NCI-H2171 (cell line): Measurements from ENCODE around the gene ZNF564.
"Not testable (repeated sequence)": the region's sequence is repeated elsewhere in the genome, so short reads cannot be mapped to it uniquely, and the experiment has no call there.

ENCODE experiments used
- DNase-seq: peaks from one replicate; lab custom pipeline; 2025; lab: John Stamatoyannopoulos, UW

Gene ZNF564

DNA sequence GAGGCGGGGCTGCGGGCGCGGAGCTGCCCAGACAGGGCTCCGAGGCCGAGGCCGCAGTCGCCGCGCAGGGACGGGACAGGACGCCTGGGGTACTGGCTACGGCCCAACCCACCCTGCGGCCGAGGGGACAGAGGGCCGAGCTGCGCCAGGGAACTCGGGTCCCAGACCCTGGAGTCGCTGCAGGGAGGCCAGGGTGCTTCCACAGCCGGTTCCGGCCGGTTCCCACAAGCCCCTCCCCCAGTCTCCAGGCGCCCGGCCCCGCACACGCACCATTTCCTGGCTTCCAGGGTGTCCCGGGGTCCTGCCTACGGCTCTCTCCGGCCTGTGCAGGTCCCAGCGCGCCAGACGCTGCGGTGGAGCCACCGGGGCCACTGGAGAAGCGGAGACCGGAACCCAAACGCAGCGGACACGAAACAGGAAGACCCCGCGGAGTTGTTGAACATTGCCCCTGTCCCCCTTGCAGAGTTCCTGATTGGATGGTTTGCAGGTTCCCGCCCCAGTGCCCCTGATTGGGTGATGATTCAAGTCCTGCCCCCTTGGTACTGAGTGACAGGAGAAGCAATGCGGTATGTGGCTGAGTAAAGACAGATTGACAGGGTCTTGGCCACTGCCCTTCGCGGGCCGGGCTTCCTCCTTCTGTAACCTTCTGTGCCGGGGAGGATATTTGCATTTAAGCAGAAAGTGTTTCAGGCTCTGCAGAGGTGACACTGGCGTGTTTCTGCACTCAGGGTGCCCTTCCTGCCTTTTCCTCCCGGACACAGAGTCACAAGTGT lies at the start of gene ZNF564:
Gene ZNF564 (minus strand): TSS at position 423 of the 773 bp plus-strand sequence. CDS start 150 bp downstream, at position 273.
- peak; percentile 96 for DNase-seq

DNA sequence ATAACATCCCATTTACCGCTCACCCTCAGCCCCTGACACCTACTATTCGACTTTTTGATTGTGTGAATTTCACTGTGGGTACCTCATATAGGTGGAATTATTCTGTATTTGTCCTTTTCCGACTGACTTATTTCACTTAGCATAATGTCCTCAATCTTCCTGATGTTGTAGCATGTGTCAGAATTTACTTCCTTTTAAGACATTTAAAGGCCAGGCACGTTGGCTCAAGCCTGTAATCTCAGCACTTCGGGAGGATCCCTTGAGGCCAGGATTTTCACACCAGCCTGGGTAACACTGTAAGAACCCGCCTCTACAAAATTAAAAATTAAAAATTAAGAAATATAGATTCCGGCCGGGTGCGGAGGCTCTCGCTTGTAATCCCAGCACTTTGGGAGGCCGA lies 46.3 kb upstream of the ZNF564 start:
- DNase-seq = no peak

DNA sequence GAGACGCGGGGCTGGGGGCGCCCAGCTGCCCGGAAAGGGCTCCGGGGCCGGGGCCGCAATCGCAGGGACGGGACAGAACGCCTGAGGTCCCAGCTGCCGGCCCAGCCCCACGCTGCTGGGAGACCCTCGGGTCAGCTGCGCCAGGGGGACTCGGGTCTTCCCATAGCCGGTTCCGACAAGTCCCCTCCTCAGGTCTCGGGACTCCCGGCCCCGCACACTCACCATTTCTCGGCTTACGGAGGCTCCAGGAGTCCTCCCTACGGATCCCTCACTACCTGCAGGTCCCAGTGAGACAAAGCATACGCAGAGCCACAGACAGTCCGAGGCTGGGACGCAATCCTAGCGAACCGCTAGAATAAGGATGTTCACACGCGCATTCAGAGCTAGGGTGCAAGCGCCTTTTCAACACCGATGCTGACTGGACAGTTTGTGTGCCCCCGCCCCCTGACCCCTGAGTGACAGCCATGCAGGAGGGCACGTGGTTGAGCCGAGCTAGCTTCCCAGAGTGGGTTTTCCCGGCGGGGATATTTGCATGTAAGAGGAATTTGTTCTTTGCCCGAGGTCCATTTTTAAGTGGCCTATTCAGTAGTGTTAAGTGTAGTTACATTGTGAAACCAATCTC lies 45.8 kb upstream of the ZNF564 start:
- DNase-seq = no peak

DNA sequence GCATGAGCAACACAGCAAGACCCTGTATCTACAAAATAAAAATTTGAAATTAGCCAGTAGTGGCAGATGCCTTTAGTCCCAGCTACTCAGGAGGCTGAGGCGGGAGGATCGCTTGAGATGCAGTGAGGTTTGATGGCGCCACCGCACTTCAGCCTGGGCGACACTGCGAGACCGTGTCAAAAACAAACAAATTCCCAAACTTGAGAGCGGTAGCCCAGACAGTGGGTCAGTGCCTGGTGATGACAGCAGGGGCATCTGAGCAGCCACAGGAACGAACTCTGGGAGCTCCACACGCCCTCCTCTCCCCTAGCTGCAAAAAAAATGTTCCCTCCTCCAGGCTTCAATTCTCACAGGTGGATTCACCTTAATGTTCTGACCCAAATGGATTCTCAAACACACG lies 45.2 kb upstream of the ZNF564 start:
- no peak for DNase-seq

DNA sequence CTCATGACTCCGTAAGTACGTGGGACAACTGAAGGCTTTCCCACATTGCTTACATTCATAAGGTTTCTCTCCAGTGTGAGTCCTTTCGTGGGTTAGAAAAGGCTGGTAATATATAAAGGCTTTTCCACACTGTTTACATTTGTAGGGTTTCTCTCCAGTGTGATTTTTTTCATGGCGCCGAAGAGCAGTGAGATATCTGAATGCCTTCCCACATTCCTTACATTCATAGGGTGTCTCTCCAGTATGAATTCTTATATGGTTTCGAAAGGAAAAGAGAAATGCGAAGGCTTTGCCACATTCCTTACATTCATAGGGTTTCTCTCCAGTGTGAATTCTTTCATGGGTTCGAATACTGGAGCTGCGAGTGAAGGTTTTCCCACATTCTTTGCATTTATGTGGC lies 29.8 kb upstream of the ZNF564 start:
- no peak for DNase-seq

DNA sequence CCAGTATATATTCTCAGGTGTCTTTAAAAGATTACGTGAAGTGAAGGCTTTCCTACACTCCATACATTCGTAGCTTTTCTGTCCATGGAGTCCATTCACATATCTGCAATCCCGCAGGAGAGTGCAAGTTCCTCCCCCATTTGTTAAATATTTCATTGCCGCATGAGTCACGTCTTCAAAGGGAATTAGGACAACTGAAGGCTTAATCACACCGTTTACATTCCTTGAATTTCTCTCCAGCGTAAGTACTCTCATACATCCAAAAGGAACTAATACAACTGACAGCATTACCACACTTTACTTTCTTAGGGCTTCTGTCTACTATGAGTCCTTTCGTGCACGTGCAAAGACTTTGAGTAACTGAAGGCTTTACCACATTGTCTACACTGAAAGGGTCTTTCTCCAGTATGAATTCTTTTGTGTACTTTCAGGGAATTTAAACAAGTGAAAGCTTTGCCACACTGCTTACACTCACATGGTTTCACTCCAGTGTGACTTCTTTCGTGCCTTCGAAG lies 29.0 kb upstream of the ZNF564 start:
- no peak for DNase-seq

DNA sequence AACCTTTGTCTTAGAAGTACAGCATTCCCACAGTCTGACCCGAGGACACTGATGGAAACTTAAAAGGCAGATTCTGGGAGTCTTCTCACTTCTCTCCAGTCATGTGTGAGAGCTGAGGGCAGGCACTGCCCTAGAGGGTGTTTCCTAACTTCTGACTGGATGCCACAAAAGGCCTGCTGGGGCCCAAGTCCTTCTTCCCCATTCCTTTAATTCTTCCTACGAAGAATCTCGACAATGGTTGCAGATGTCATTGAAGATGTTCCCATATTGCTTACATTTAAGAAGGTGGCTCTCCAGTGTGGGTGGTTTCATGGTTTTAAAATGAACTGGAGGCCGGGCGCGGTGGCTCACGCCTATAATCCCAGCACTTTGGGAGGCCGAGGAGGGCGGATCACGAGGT lies 27.4 kb upstream of the ZNF564 start:
- DNase-seq = no peak

DNA sequence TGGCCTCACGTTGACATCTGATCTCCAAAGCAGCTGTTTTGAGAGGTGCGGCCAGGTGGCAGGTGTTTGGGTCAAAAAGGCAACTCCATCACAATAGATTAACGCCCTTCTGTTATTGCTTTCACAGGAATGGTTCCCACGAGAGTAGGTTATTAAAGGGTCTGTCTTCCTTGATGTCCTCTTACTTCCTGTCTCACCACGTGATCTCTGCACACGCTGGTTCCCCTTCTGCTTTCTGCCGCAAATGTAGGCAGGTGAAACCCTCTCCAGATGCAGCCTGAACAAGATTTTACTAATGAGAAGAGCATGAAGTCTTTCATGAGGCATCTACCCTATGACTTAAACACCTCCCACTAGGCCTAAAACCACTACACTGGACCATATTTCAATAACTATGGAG lies 22.8 kb upstream of the ZNF564 start:
- DNase-seq = peak; percentile 81

DNA sequence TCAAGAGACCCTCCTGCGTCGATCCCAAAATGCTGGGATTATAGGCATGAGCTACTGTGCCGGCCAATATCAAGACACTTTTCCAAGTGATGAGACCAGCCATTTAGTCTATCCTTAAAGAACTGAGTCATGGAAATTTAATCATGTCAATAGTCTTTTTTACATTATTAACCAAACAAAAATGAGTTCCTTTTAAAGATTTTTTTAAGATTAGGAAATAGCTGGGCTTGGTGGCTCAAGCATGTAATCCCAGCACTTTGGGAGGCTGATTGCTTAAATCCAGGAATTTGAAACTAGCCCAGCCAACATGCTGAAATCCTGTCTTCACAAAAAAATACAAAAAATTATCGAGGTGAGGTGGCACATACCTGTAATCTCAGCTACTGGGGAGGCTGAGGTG lies 16.7 kb upstream of the ZNF564 start:
- no peak for DNase-seq

DNA sequence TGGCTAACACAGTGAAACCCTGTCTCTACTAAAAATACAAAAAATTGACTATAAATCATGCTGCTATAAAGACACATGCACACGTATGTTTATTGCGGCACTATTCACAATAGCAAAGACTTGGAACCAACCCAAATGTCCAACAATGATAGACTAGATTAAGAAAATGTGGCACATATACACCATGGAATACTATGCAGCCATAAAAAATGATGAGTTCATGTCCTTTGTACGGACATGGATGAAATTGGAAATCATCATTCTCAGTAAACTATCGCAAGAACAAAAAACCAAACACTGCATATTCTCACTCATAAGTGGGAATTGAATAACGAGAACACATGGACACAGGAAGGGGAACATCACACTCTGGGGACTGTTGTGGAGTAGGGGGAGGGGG lies 15.1 kb upstream of the ZNF564 start:
- DNase-seq = not testable (repeated sequence)

DNA sequence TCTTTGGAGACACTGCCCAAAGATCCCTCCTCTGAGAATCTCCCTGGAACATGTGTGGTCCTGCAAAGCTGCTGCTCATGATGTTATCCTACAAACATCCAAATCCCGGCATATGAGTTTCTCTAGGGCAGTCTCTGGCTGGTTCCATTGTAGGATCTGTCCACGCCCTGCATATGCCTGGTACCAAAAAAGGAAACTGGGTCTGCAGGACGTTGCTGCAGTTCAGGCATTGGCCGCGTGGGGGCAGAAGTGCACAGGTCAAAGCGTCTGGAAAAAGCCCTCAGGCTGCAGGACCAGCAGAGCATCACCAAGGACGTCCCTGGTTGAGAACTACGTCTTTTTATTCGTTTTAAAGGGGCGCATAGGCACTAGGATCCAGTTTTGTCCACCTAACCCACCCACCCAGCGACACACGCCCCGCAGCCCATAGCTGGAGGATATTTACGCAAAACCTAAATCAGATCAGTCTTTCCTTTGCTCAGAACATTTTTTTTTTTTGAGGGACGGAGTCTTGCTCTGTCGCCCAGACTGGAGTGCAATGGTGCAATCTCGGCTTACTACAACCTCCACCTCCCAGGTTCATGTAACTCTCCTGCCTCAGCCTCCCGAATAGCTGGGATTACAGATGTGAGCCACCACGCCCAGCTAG lies 12.9 kb upstream of the ZNF564 start:
- DNase-seq = peak; percentile 35

DNA sequence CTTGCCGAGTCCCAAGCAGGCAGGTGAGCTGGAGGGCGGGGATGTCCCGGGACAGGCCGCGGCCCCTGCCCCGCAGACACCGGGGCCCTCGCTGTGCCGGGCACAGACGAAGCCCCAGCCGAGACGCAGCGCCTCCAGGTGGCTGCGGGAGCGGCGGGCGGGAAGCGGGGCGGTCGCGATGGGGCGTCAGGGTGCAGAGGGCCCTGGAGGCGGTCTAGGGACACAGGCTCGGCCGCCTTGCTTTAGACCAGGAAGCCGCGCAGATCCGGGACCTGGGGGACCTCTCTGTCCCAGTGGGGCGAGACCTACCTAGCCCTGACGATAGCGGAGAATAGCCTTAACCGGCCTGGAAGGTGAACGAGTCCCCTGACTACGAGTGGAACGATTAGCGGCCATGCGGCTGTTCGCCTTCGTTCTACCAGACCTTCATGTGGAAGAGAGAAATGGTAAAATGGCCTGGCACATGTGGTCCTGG lies 4.2 kb upstream of the ZNF564 start:
- no peak for DNase-seq

DNA sequence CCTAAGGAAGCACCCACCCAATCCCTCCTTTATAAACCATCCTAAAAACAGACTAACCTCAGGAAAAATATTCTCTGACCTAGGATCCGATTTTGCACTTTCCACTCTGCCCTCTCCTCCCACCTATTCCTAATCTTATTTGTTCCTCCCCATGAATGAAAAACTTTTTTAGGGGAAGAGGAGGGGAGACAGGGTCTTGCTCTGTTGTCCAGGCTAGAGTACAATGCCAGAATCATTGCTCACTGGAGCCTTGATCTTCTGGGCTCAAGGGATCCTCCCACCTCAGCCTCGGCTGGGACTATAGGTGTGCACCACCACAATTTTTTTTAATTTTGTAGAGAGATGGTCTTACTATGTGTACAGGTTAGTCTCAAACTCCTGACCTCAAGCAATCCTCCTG lies 4.4 kb downstream of the ZNF564 start:
- no peak for DNase-seq

DNA sequence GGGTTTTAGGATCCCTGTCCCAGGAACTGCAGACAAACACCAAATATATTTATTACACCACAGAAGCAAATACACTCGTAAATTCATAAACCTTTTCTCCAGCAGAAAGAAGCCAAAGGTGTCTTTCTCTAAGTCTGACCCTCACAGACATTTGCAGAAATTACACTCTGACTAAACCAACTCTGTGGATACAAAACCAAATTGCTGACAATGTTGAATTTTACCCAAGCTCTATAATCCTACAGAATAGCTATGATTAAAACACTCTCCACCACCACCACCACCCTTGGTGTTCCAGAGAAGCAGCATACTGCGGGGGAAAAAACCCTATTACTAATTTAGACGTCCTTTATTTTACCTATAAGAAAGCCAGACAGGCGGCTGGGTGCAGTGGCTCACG lies 5.2 kb downstream of the ZNF564 start:
- DNase-seq = no peak

DNA sequence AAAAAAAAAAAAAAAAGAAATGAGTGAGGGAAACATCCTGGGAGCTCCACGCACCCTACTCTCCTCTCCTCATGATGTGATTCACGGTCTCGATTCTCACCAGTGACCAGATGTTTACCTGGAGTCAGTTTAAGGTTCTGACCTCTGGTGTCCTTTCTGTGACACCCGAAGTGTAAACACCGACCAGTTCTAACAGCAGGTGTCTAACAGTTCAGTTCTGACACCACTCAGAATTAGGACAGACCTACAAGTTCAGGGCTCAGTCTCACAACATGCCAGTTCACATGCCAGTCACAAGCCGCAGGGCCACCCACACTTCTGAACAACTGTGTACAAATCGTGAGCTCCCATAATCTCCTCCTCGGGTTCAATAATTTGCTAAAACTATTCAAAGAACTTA lies 6.0 kb downstream of the ZNF564 start:
- no peak for DNase-seq

DNA sequence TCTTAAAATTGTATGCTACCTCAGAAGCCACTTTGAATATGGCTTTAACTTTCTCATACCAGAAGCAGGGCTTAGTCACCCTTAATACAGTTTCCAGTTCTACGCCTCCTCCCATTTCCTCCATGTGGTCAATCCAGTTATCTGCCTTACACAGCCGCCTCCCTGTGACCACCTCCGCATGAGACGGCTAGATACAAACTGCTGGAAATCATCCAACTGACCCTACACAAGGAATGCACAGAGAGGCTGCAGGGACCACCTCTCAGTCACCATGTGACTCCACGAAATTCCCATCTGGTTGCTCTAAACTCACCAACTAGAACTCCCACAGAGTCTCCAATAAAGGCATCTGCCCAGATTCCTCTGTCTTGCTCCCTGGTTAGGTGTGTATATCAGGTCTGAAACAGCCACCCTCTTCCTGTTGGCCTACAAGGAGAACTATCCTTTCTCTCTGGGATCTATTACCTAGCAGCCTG lies 6.8 kb downstream of the ZNF564 start:
- no peak for DNase-seq

DNA sequence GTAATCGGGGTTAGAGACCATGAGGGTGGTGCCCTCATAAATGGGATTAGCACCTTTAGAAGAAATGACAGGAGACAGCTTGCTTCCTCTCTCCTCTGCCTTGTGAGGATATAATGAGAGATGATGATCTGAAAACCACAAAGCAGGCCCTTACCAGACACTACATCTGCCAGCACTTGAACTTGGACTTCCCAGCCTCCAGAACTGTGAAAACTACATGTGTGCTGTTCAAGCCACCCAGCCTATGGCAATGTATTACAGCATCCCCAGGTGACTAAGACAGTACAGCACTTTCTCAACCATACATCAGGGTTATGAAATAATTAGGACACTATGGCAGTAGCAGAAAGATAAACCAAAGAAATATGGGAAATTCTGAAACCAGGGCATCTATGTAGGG lies 7.4 kb downstream of the ZNF564 start:
- no peak for DNase-seq

DNA sequence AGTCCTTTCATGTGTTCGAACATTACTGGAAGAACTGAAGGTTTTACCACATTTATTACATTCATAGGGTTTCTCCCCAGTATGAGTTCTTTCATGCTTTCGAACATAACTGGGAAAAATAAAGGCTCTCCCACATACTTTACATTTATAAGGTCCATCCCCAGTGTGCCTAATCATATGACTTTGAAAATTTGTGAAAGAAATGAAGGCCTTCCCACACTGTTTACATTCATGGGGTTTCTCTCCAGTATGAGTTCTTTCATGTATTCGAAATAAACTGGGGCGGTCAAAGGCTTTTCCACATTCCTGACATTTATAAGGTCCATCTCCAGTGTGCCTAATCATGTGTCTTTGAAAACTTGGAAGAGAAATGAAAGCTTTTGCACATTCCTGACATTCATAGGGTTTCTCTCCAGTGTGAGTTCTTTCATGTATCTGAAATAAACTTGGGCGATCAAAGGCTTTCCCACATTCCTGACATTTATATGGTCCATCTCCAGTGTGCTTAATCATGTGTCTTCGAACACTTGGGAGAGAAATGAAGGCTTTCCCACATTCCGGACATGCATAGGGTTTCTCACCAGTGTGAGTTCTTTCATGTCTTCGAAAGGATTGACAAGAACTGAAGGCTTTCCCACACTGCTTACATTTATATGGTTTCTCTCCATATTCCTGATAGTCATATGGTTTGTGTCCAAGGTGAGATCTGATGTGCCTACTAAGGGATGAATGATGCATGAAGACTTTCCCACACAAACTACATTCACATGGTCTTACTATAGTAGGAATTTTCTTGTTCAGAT lies 24.0 kb downstream of the ZNF564 start:
- no peak for DNase-seq

DNA sequence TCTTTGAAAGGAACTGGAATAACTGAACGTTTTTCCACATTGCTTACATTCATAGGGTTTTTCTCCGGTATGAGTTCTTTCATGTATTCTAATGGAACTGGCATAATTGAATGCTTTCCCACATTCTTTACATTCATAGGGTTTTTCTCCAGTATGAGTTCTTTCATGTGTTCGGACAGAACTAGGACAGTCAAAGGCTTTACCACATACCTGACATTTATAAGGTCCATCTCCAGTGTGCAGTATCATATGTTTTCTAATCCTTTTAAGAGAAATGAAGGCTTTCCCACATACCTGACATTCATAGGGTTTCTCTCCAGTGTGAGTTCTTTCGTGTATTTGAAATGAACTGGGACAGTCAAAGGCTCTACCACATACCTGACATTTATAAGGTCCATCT lies 24.7 kb downstream of the ZNF564 start:
- no peak for DNase-seq

DNA sequence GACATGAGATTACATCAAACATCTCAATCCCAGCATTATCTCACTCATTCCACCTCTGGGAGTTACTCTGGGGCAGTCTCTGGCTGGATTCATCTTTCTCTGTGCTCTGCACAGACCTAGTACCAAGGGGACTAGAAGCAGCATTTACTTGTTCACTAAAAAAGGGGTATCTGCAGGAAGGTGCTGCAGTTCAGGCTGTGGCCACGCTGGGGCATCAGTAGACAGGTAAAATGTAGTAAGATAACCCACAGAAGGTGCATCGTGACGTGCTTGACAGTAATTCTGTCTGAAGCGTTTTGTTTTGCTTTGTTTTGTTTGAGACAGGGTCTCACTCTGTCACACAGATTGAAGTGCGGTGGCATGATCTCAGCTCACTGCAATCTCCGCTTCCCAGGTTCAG lies 29.3 kb downstream of the ZNF564 start:
- DNase-seq = no peak

DNA sequence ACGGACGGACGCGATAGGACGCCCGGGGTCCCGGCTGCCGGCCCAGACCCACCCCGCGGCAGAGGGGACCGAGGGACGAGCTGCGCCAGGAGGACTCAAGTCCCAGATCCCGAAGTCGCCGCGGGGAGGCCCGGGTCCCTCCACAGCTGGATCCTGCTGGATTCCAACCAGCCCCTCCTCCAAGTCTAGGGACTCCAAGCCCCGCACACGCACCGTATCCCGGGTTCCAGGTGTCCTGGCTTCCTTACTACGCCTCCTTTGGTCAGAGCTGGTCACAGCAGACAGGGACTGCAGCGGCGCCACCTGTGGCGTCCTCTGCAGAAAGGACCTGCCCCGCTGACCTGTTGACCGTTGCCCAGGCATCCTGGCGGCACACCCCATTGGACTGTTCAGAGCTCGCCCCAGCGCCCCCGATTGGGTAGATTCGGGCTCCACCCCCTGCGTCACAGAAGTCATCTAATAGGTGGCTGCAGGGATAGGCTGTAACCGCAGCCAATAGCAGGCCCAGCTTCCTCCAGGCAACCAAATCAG lies 37.7 kb downstream of the ZNF564 start:
- no peak for DNase-seq

DNA sequence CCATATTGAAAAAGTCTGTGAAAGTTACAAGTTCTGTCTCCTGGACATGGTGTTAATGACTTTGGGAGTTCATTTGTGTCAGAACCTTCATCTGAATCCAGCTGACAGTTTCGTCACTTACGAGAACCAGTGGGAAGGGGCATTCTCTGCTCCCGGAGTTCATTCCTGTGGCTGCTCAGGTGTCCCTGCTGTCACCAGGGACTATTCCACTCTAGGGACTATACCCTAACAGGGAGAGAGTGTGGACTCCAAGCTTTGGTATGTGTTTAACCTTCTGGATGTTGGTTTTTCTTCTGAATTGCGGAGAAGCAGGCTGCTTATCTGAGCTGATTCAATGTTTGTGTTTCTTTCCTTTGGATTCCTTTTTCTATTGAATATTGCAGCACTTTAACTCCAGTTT lies 54.2 kb downstream of the ZNF564 start:
- no peak for DNase-seq
